ENCODE data around the gene MLH1.

Gene MLH1

GRCh38 chr3:37094636-37095035 lies 101.3 kb downstream of the MLH1 start:
- DNase-seq (no peak), ATAC-seq (no peak)

GRCh38 chr3:37096288-37096687 lies 103.0 kb downstream of the MLH1 start:
- ATAC-seq: no peak
- no peak for DNase-seq

GRCh38 chr3:37096975-37097374 lies 103.7 kb downstream of the MLH1 start:
- ATAC-seq: no peak
- DNase-seq: no peak

GRCh38 chr3:37097776-37098175 lies 104.5 kb downstream of the MLH1 start:
- DNase-seq (no peak), ATAC-seq (no peak)

- DNase-seq (no peak), ATAC-seq (no peak)
Observed at GRCh38 chr3:37098884-37099283, 105.6 kb downstream of the MLH1 start.

- ATAC-seq: no peak
- DNase-seq: no peak
Observed at GRCh38 chr3:37099469-37099868, 106.2 kb downstream of the MLH1 start.

- ATAC-seq: no peak
- DNase-seq: no peak
Observed at GRCh38 chr3:37100411-37100810, 107.1 kb downstream of the MLH1 start.
